ENCODE results near the gene TNFRSF1B. TPM values are rescaled to one million over a fixed set of nuclear protein-coding genes. Genes with fewer than 3 reads are reported as not detected.

Gene TNFRSF1B
- total RNA-seq, 3 donors from 2014 or later (not counting 1 experiment from before 2014, with no cell fraction given) = 152 to 173 (median 172) TPM

GRCh38 chr1:12147201-12147701 is 19.5 kb upstream of the TNFRSF1B start:
- Mint-ChIP-seq H3K27ac (peak overlapping the region; percentile 81 to 98), H3K4me3 (no peak overlapping the region), H3K27me3 (ENCODE audit: low read depth in 2 of 2) (no peaks in the 10 kb centered on the region), H3K9me3 (peaks cover 0 to 2% of the 10 kb centered on the region in 2 donors), H3K36me3 (no peaks in the 10 kb centered on the region), H3K4me1 (peaks cover 59 to 73% of the 10 kb centered on the region in 2 donors)
- Histone ChIP-seq H3K27ac (ENCODE audit: low read length) (no peak overlapping the region), H3K27me3 (ENCODE audit: control insufficient read depth, insufficient read depth, low read length) (no peaks in the 10 kb centered on the region), H3K4me1 (ENCODE audit: control insufficient read depth, insufficient read depth, low read length) (peaks cover 91% of the 10 kb centered on the region), H3K4me3 (ENCODE audit: low read length) (no peak overlapping the region), H3K9me3 (ENCODE audit: control insufficient read depth, insufficient read depth, low read length) (peaks cover 4% of the 10 kb centered on the region), H3K36me3 (ENCODE audit: control insufficient read depth, insufficient read depth, low read length) (no peaks in the 10 kb centered on the region)
- TF ChIP-seq CTCF (IDR thresholded peaks at IDR 0.05) = no peak
- no peak for ATAC-seq
- DNase-seq = no peak
- 77% methylated on average over 8 of the region's 8 CpGs for WGBS (ENCODE audit: insufficient coverage)
- intact Hi-C loops (cut with micrococcal nuclease) = no loop called here

GRCh38 chr1:12148160-12148957 is 18.4 kb upstream of the TNFRSF1B start:
- peaks cover 4% of the 10 kb centered on the region for H3K9me3 ChIP-seq (ENCODE audit: control insufficient read depth, insufficient read depth, low read length)
- H3K9me3 Mint-ChIP-seq = peaks cover 0 to 2% of the 10 kb centered on the region in 2 donors
- WGBS (ENCODE audit: insufficient coverage) = 42% methylated on average over 8 of the region's 8 CpGs
- H3K36me3 ChIP-seq (ENCODE audit: control insufficient read depth, insufficient read depth, low read length) = no peaks in the 10 kb centered on the region
- peak overlapping the region; percentile 94 for H3K27ac ChIP-seq (ENCODE audit: low read length)
- no peak for TF ChIP-seq CTCF (IDR thresholded peaks at IDR 0.05)
- ATAC-seq = no peak
- DNase-seq = peak in 1 of 2 donors; percentile 42
- no peaks in the 10 kb centered on the region for H3K27me3 Mint-ChIP-seq (ENCODE audit: low read depth in 2 of 2)
- peak overlapping the region; percentile 98 for H3K27ac Mint-ChIP-seq
- H3K4me1 Mint-ChIP-seq = peaks cover 67 to 76% of the 10 kb centered on the region in 2 donors
- H3K4me3 ChIP-seq (ENCODE audit: low read length) = no peak overlapping the region
- intact Hi-C loops (cut with micrococcal nuclease) = no loop called here
- H3K27me3 ChIP-seq (ENCODE audit: control insufficient read depth, insufficient read depth, low read length) = no peaks in the 10 kb centered on the region
- no peaks in the 10 kb centered on the region for H3K36me3 Mint-ChIP-seq
- peak overlapping the region; percentile 76 for H3K4me3 Mint-ChIP-seq
- peaks cover 91% of the 10 kb centered on the region for H3K4me1 ChIP-seq (ENCODE audit: control insufficient read depth, insufficient read depth, low read length)

GRCh38 chr1:12148958-12149790 is 17.6 kb upstream of the TNFRSF1B start:
- Mint-ChIP-seq H3K9me3 (peaks cover 0 to 2% of the 10 kb centered on the region in 2 donors), H3K36me3 (no peaks in the 10 kb centered on the region), H3K4me1 (peaks cover 64 to 73% of the 10 kb centered on the region in 2 donors), H3K4me3 (peak overlapping the region; percentile 76), H3K27me3 (ENCODE audit: low read depth in 2 of 2) (no peaks in the 10 kb centered on the region), H3K27ac (peak overlapping the region; percentile 98)
- Histone ChIP-seq H3K9me3 (ENCODE audit: control insufficient read depth, insufficient read depth, low read length) (peaks cover 4% of the 10 kb centered on the region), H3K4me3 (ENCODE audit: low read length) (no peak overlapping the region), H3K27ac (ENCODE audit: low read length) (peak overlapping the region; percentile 94), H3K27me3 (ENCODE audit: control insufficient read depth, insufficient read depth, low read length) (no peaks in the 10 kb centered on the region), H3K36me3 (ENCODE audit: control insufficient read depth, insufficient read depth, low read length) (no peaks in the 10 kb centered on the region), H3K4me1 (ENCODE audit: control insufficient read depth, insufficient read depth, low read length) (peaks cover 91% of the 10 kb centered on the region)
- no peak for ATAC-seq
- intact Hi-C loops (cut with micrococcal nuclease) = no loop called here
- DNase-seq = peak in 1 of 2 donors; percentile 31
- 78% methylated on average over 5 of the region's 5 CpGs for WGBS (ENCODE audit: insufficient coverage)
- no peak for TF ChIP-seq CTCF (IDR thresholded peaks at IDR 0.05)
